ENCODE measurements around the gene DNA2.
A peak's percentile ranks its signal among the peaks of the same experiment; 100 is the strongest.

The DNA2 gene

GRCh38 chr10:68423522-68423921, 48.3 kb downstream of the DNA2 start:
- no peak overlapping the region for H3K4me3 ChIP-seq (ENCODE audit: low read depth in 1 of 2, low read length in 1 of 2)
- H3K9me3 ChIP-seq: no peaks in the 10 kb centered on the region
- H3K4me1 ChIP-seq (ENCODE audit: control insufficient read depth in 1 of 2, insufficient read depth in 1 of 2, low read depth in 1 of 2, low read length in 1 of 2): no peaks in the 10 kb centered on the region
- no peaks in the 10 kb centered on the region for H3K27me3 ChIP-seq
- no peak overlapping the region for H3K27ac ChIP-seq
- TF ChIP-seq, protein P1, sequence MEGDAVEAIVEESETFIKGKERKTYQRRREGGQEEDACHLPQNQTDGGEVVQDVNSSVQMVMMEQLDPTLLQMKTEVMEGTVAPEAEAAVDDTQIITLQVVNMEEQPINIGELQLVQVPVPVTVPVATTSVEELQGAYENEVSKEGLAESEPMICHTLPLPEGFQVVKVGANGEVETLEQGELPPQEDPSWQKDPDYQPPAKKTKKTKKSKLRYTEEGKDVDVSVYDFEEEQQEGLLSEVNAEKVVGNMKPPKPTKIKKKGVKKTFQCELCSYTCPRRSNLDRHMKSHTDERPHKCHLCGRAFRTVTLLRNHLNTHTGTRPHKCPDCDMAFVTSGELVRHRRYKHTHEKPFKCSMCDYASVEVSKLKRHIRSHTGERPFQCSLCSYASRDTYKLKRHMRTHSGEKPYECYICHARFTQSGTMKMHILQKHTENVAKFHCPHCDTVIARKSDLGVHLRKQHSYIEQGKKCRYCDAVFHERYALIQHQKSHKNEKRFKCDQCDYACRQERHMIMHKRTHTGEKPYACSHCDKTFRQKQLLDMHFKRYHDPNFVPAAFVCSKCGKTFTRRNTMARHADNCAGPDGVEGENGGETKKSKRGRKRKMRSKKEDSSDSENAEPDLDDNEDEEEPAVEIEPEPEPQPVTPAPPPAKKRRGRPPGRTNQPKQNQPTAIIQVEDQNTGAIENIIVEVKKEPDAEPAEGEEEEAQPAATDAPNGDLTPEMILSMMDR (IDR thresholded peaks at IDR 0.05): no peak
- H3K36me3 ChIP-seq: peaks cover 42% of the 10 kb centered on the region

DNA sequence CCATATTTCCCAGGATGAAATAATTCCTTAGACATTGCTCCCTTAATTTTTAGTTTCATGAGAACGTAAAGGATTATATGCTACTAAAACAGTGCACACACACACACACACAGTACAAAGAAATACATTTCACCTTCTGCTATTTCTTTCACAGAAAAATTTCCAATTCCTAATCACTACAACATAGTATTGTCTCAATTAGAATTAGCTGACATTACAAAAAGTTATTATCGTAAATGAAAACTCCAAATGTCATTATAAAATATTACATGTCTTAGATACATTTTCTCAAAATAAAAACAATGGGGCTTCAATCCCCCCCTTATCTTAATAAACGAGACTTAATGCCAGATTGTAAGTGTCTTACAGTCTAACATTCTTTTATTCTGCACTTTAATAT, 52.4 kb downstream of the DNA2 start:
- Histone ChIP-seq H3K27ac (no peak overlapping the region), H3K9me3 (no peaks in the 10 kb centered on the region), H3K27me3 (no peaks in the 10 kb centered on the region), H3K4me1 (ENCODE audit: control insufficient read depth in 1 of 2, insufficient read depth in 1 of 2, low read depth in 1 of 2, low read length in 1 of 2) (no peaks in the 10 kb centered on the region), H3K4me3 (ENCODE audit: low read depth in 1 of 2, low read length in 1 of 2) (no peak overlapping the region), H3K36me3 (peaks cover 61% of the 10 kb centered on the region)
- TF ChIP-seq, protein P1 (IDR thresholded peaks at IDR 0.05): no peak

- no peak overlapping the region for H3K27ac ChIP-seq
- TF ChIP-seq, protein P1 (IDR thresholded peaks at IDR 0.05): no peak
Observed at GRCh38 chr10:68408898-68409518, 62.8 kb downstream of the DNA2 start.

GRCh38 chr10:68406815-68407548, 64.8 kb downstream of the DNA2 start, which contains the start of gene RUFY2:
RUFY2 (minus strand) TSS chr10:68407277; CDS start chr10:68407189, 88 bp downstream.
- H3K4me3 ChIP-seq (ENCODE audit: low read depth in 1 of 2, low read length in 1 of 2): peak within 1 kb of the TSS; percentile 91 to 99
- no peaks in the 10 kb centered on the region for H3K9me3 ChIP-seq
- peaks cover 5% of the 10 kb centered on the region for H3K27me3 ChIP-seq
- no peaks in the 10 kb centered on the region for H3K36me3 ChIP-seq
- peak within 1 kb of the TSS; percentile 76 for H3K27ac ChIP-seq
- TF ChIP-seq, protein P1 (IDR thresholded peaks at IDR 0.05): peak; percentile 89
- peaks cover 9 to 14% of the 10 kb centered on the region in 2 experiments for H3K4me1 ChIP-seq (ENCODE audit: control insufficient read depth in 1 of 2, insufficient read depth in 1 of 2, low read depth in 1 of 2, low read length in 1 of 2)

More at GRCh38 chr10:68408898-68409518, 62.8 kb downstream of the DNA2 start:
- peaks cover 9 to 14% of the 10 kb centered on the region in 2 experiments for H3K4me1 ChIP-seq (ENCODE audit: control insufficient read depth in 1 of 2, insufficient read depth in 1 of 2, low read depth in 1 of 2, low read length in 1 of 2)
- no peaks in the 10 kb centered on the region for H3K9me3 ChIP-seq
- no peaks in the 10 kb centered on the region for H3K36me3 ChIP-seq
- H3K27me3 ChIP-seq: peaks cover 5% of the 10 kb centered on the region
- no peak overlapping the region for H3K4me3 ChIP-seq (ENCODE audit: low read depth in 1 of 2, low read length in 1 of 2)

DNA sequence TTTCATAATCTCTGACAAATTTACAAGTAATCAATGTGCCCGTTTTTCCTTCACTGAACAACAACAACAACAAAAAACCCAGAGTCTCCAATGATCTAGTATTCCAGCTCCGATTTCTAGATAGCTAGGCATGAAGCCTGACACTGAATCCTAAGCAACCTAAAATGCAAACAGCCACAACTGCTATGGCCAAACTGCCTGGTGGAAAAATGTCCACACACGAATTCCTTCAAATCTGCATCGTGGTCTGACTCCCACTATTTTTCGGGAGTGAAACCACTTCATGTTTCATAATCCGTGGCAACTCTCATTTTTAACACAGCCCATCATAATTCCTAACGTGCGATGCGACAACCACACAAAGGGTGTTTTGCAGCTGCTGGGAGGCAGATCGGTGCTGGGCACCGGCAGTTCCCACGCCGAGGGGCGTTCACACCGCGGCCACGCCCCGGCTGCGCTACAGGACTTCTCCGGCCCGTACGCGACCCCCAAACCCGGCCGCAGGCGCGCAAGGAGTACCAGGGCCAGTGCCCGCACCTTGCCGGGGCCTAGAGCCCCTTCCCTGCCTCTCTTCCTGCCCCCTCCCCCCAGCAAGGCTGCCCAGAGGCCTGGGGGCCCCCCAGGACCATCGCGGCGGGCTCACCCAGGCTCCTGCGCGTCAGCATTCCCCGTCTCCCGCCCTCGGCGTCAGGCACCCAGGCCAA, 65.5 kb downstream of the DNA2 start:
- Histone ChIP-seq H3K27me3 (peaks cover 5% of the 10 kb centered on the region), H3K4me3 (ENCODE audit: low read depth in 1 of 2, low read length in 1 of 2) (peak overlapping the region; percentile 91 to 99), H3K27ac (peak overlapping the region; percentile 76), H3K36me3 (no peaks in the 10 kb centered on the region), H3K4me1 (ENCODE audit: control insufficient read depth in 1 of 2, insufficient read depth in 1 of 2, low read depth in 1 of 2, low read length in 1 of 2) (peaks cover 9 to 14% of the 10 kb centered on the region in 2 experiments), H3K9me3 (no peaks in the 10 kb centered on the region)
- TF ChIP-seq, protein P1 (IDR thresholded peaks at IDR 0.05): no peak

All from neutrophil (primary cell).